Measurements from ENCODE around the gene SPDYE2B. TPM values are rescaled to one million over a fixed set of nuclear protein-coding genes. Genes with fewer than 3 reads are reported as not detected.
"Not testable (repeated sequence)": the region's sequence is repeated elsewhere in the genome, so short reads cannot be mapped to it uniquely, and the experiment has no call there.

SPDYE2B gene, protein sequence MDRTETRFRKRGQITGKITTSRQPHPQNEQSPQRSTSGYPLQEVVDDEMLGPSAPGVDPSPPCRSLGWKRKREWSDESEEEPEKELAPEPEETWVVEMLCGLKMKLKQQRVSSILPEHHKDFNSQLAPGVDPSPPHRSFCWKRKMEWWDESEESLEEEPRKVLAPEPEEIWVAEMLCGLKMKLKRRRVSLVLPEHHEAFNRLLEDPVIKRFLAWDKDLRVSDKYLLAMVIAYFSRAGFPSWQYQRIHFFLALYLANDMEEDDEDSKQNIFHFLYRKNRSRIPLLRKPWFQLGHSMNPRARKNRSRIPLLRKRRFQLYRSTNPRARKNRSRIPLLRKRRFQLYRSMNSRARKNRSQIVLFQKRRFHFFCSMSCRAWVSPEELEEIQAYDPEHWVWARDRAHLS
- not detected for total RNA-seq
- not detected for total RNA-seq (2013)

DNA sequence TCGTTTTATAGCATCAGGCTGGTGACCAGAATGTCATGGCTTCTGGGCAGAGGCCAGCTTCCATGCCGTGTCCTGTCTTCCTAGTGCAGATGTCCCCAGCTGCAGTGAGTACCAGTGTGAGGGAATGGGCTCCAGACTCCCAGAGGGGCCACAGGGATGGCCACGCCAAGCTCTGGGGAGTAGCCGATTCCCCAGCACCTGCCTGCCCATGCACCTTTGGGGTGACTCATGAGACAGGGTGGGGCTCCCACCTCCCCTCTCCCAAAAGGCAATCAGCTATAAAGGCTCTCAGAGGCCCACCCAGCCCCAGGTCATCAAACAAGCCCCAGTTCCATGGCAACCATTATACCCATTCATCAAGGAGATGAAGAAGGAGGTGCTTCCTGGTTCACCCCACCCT lies at the start of gene SPDYE2B:
Gene SPDYE2B (plus strand): TSS at position 396 of the 400 bp plus-strand sequence. CDS start 2,030 bp downstream, outside the sequence.
- H3K9me3 ChIP-seq (ENCODE audit: control insufficient read depth, insufficient read depth, low read length); intact Hi-C loops (cut with micrococcal nuclease); H3K36me3 Mint-ChIP-seq; H3K4me1 Mint-ChIP-seq; H3K27me3 Mint-ChIP-seq (ENCODE audit: low read depth in 2 of 2); H3K36me3 ChIP-seq (ENCODE audit: control insufficient read depth, insufficient read depth, low read length); H3K27ac Mint-ChIP-seq; H3K27ac ChIP-seq (ENCODE audit: low read length); H3K27me3 ChIP-seq (ENCODE audit: control insufficient read depth, insufficient read depth, low read length); DNase-seq; H3K9me3 Mint-ChIP-seq; H3K4me3 ChIP-seq (ENCODE audit: low read length); H3K4me1 ChIP-seq (ENCODE audit: control insufficient read depth, insufficient read depth, low read length); H3K4me3 Mint-ChIP-seq: not testable (repeated sequence)
- peak in 1 of 3 donors; percentile 32 for ATAC-seq
- no CpG with 5 or more reads among the region's 4 CpGs for WGBS (ENCODE audit: insufficient coverage)

- H3K4me1 ChIP-seq (ENCODE audit: control insufficient read depth, insufficient read depth, low read length); intact Hi-C loops (cut with micrococcal nuclease); H3K4me1 Mint-ChIP-seq; H3K4me3 Mint-ChIP-seq; H3K27me3 Mint-ChIP-seq (ENCODE audit: low read depth in 2 of 2); H3K9me3 ChIP-seq (ENCODE audit: control insufficient read depth, insufficient read depth, low read length); H3K27me3 ChIP-seq (ENCODE audit: control insufficient read depth, insufficient read depth, low read length); H3K27ac Mint-ChIP-seq; H3K4me3 ChIP-seq (ENCODE audit: low read length); H3K27ac ChIP-seq (ENCODE audit: low read length); DNase-seq; H3K36me3 ChIP-seq (ENCODE audit: control insufficient read depth, insufficient read depth, low read length); ATAC-seq; H3K36me3 Mint-ChIP-seq; H3K9me3 Mint-ChIP-seq: not testable (repeated sequence)
- WGBS (ENCODE audit: insufficient coverage): no CpG with 5 or more reads among the region's 12 CpGs
These were observed 47.8 kb upstream of the SPDYE2B start for GRCh38 chr7:102602317-102602716.

DNA sequence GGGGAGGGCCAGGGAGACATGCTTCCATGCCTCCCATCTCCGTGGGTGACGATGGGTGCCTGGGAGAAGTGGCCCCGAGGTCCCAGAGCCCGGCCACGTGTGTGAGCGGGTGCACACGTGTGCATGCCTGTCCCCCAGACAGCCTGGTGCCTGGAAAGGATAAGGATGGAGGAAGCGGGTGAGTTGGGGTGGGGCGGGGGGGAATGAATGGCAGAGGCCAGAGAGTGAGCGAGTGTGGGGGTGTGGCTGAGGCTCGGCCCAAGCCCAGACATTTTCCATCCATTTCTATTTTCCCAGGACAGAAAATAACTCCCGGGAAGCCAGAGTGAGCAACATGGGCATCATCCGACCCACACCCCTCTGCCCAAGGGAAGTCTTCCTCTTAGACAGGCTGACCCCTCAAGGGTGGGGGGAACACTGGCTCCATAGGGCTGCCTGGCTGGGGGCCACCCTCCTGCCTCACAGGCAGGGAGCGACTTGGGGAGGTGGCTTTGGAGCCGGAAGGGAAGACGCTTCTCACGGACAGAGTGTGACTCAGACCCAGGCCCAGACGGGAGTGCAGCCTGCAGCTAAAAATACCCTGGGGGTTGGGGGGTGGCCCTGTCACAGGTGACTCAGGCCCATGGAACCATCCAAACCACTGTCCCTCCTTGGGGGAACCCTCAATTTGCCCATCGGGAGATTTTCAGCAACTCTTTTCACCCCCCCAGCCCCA lies 45.5 kb upstream of the SPDYE2B start:
- ATAC-seq: peak in 1 of 3 donors; percentile 3
- WGBS (ENCODE audit: insufficient coverage): no CpG with 5 or more reads among the region's 19 CpGs
- H3K4me1 ChIP-seq (ENCODE audit: control insufficient read depth, insufficient read depth, low read length); H3K36me3 ChIP-seq (ENCODE audit: control insufficient read depth, insufficient read depth, low read length); H3K27ac Mint-ChIP-seq; H3K4me3 Mint-ChIP-seq; H3K9me3 Mint-ChIP-seq; H3K27me3 ChIP-seq (ENCODE audit: control insufficient read depth, insufficient read depth, low read length); H3K27ac ChIP-seq (ENCODE audit: low read length); intact Hi-C loops (cut with micrococcal nuclease); H3K9me3 ChIP-seq (ENCODE audit: control insufficient read depth, insufficient read depth, low read length); H3K4me1 Mint-ChIP-seq; DNase-seq; H3K36me3 Mint-ChIP-seq; H3K27me3 Mint-ChIP-seq (ENCODE audit: low read depth in 2 of 2); H3K4me3 ChIP-seq (ENCODE audit: low read length): not testable (repeated sequence)

DNA sequence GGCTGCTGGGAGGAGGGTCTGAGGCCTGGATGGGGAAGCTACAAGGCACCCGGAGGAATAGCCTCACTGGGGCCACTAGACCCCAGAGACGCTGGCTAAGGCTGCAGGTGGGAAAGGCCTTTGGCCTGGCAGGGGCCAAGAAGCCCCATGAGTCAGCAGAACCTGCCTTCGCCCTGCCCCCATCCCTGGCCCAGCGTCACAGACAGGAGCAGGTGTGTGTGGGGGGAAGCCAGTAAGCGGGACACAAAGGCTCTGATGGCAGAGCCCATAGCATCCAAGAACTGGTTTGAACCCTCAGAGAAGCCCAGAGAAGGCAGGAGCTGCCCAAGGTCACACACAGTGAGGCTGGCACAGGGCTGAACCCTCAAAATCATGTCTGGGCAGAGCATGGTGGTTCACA lies 43.3 kb upstream of the SPDYE2B start:
- ATAC-seq; H3K9me3 ChIP-seq (ENCODE audit: control insufficient read depth, insufficient read depth, low read length); H3K4me1 Mint-ChIP-seq; DNase-seq; H3K36me3 ChIP-seq (ENCODE audit: control insufficient read depth, insufficient read depth, low read length); H3K27me3 Mint-ChIP-seq (ENCODE audit: low read depth in 2 of 2); H3K36me3 Mint-ChIP-seq; H3K4me1 ChIP-seq (ENCODE audit: control insufficient read depth, insufficient read depth, low read length); H3K4me3 Mint-ChIP-seq; H3K27ac ChIP-seq (ENCODE audit: low read length); H3K4me3 ChIP-seq (ENCODE audit: low read length); H3K27ac Mint-ChIP-seq; intact Hi-C loops (cut with micrococcal nuclease); H3K27me3 ChIP-seq (ENCODE audit: control insufficient read depth, insufficient read depth, low read length); H3K9me3 Mint-ChIP-seq: not testable (repeated sequence)
- no CpG with 5 or more reads among the region's 5 CpGs for WGBS (ENCODE audit: insufficient coverage)

- H3K9me3 ChIP-seq (ENCODE audit: control insufficient read depth, insufficient read depth, low read length); H3K27me3 Mint-ChIP-seq (ENCODE audit: low read depth in 2 of 2); DNase-seq; H3K36me3 Mint-ChIP-seq; H3K9me3 Mint-ChIP-seq; H3K4me3 ChIP-seq (ENCODE audit: low read length); H3K4me3 Mint-ChIP-seq; H3K4me1 Mint-ChIP-seq; H3K27ac ChIP-seq (ENCODE audit: low read length); H3K36me3 ChIP-seq (ENCODE audit: control insufficient read depth, insufficient read depth, low read length); intact Hi-C loops (cut with micrococcal nuclease); H3K4me1 ChIP-seq (ENCODE audit: control insufficient read depth, insufficient read depth, low read length); H3K27me3 ChIP-seq (ENCODE audit: control insufficient read depth, insufficient read depth, low read length); ATAC-seq; H3K27ac Mint-ChIP-seq: not testable (repeated sequence)
- no CpG with 5 or more reads among the region's 10 CpGs for WGBS (ENCODE audit: insufficient coverage)
These were observed 40.4 kb upstream of the SPDYE2B start for GRCh38 chr7:102609734-102610133.

DNA sequence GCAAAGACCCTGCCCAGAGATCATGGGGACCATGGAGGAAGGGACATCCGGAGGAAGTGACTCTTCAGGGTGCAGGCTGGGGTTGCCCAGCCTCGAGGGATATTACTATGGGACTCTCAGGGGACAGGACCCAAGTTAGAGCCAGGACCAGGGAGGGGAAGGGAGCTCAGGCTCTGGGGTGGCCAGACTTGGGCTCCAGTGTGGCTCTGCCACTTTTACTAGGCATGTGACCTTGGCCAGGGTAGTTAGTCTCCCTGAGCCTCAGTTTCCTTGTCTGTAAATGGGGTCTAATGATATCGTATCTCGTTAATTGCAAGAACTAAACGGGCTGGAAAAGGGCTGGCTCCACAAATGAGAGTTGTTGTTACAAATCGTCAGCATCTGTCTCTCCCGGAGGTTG lies 39.7 kb upstream of the SPDYE2B start:
- H3K36me3 ChIP-seq (ENCODE audit: control insufficient read depth, insufficient read depth, low read length); H3K27me3 ChIP-seq (ENCODE audit: control insufficient read depth, insufficient read depth, low read length); H3K27ac Mint-ChIP-seq; H3K9me3 Mint-ChIP-seq; H3K9me3 ChIP-seq (ENCODE audit: control insufficient read depth, insufficient read depth, low read length); H3K4me3 ChIP-seq (ENCODE audit: low read length); H3K27me3 Mint-ChIP-seq (ENCODE audit: low read depth in 2 of 2); H3K27ac ChIP-seq (ENCODE audit: low read length); H3K4me3 Mint-ChIP-seq; DNase-seq; H3K4me1 Mint-ChIP-seq; ATAC-seq; H3K36me3 Mint-ChIP-seq; H3K4me1 ChIP-seq (ENCODE audit: control insufficient read depth, insufficient read depth, low read length); intact Hi-C loops (cut with micrococcal nuclease): not testable (repeated sequence)
- no CpG with 5 or more reads among the region's 7 CpGs for WGBS (ENCODE audit: insufficient coverage)

- H3K4me3 Mint-ChIP-seq: not testable (repeated sequence)
- no CpG with 5 or more reads among the region's 30 CpGs for WGBS (ENCODE audit: insufficient coverage)
These were observed 39.0 kb upstream of the SPDYE2B start for GRCh38 chr7:102611013-102611674.

More at GRCh38 chr7:102611013-102611674, 39.0 kb upstream of the SPDYE2B start:
- H3K4me1 ChIP-seq (ENCODE audit: control insufficient read depth, insufficient read depth, low read length); intact Hi-C loops (cut with micrococcal nuclease); H3K4me1 Mint-ChIP-seq; H3K36me3 ChIP-seq (ENCODE audit: control insufficient read depth, insufficient read depth, low read length); DNase-seq; H3K27ac Mint-ChIP-seq; H3K27me3 Mint-ChIP-seq (ENCODE audit: low read depth in 2 of 2); H3K36me3 Mint-ChIP-seq; H3K9me3 ChIP-seq (ENCODE audit: control insufficient read depth, insufficient read depth, low read length); H3K27me3 ChIP-seq (ENCODE audit: control insufficient read depth, insufficient read depth, low read length); H3K27ac ChIP-seq (ENCODE audit: low read length); H3K9me3 Mint-ChIP-seq; H3K4me3 ChIP-seq (ENCODE audit: low read length): not testable (repeated sequence)
- ATAC-seq: peak; percentile 65 to 81 (median 67)

All from natural killer cell (primary cell).